HG03378 (cell line): ENCODE measurements around the gene RAET1E.
"Not testable (repeated sequence)": the region's sequence is repeated elsewhere in the genome, so short reads cannot be mapped to it uniquely, and the experiment has no call there.

Experiments
- ATAC-seq: cut with Tn5 transposase; IDR thresholded peaks from one replicate; pipeline ENCODE4 v1.9.1; 2021; ENCODE audit warnings: mild to moderate bottlenecking, moderate library complexity; ENCODE audit not compliant: unreplicated experiment

RAET1E gene, protein sequence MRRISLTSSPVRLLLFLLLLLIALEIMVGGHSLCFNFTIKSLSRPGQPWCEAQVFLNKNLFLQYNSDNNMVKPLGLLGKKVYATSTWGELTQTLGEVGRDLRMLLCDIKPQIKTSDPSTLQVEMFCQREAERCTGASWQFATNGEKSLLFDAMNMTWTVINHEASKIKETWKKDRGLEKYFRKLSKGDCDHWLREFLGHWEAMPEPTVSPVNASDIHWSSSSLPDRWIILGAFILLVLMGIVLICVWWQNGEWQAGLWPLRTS

DNA sequence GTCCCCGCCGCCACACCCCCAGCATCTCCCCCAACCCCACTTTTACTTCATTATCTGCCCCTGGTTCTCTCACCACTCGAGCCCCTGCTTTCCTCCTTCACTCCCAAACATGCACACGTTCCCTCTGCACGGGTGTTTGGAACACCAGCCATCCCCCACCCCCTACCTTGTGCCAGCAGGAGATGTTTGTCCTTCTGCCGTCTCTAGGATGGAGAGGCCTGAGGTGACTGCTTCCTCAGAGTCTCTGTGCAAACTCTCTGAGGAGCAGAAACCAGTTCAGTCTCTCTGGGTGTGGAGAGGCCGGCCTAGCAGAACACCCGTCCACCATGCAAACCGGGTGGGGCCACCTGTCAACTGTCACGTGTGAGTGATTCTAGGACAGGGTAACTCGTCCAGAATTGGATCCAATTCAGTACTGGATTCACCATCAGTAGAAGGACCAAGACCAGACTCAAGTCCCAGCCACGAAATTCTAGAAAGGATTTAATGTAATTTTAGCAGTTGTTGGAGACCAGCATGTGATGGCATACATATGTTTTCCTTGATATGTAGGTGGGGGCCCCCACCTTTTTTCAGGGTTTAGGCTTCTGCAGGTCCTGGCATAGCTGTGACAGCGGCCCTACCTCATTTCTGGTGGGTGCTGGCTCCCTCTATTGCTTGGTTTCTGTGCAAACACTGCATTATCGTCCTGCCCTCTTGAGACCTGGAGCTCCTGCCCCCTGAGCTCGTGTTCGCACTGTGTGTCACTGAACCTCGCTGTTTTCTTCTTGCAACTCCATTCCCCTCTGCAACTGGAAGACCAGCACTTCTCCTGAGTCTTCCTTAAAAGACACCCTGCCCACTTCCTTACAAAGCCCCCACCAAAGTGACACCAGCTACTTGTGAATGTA is at the start of gene RAET1E:
Gene RAET1E (minus strand): TSS at position 259 of the 890 bp plus-strand sequence. CDS start 7,212 bp downstream, outside the sequence.
- ATAC-seq: no peak

DNA sequence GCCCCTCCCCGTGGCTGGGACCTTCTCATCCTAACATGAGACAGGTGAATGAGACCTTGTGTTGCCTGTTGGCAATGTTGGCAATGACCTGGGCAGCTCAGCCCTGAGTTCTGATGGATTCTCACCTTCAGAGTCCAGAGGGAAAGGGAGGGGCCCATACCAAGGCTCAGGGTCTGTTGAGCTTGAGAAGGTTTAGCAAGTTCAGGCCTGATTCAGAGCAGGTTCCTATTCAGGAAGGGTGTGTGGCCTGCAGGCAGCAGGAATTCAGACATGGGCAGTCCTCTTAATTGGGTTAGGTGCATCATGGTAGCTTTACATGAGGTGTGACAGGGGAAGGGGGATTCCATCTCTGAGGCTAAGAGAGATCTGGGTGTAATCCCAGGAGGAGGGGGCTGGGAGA is 49.6 kb upstream of the RAET1E start:
- ATAC-seq: not testable (repeated sequence)

- ATAC-seq: not testable (repeated sequence)
Observed at GRCh38 chr6:149946631-149947030, 48.7 kb upstream of the RAET1E start.

GRCh38 chr6:149945276-149945675 is 47.4 kb upstream of the RAET1E start:
- not testable (repeated sequence) for ATAC-seq

GRCh38 chr6:149943321-149943720 is 45.4 kb upstream of the RAET1E start:
- not testable (repeated sequence) for ATAC-seq

- ATAC-seq: no peak
Observed at GRCh38 chr6:149942461-149942829, 44.5 kb upstream of the RAET1E start.

GRCh38 chr6:149941583-149942460 is 43.9 kb upstream of the RAET1E start, which contains the start of gene ULBP2:
ULBP2 (plus strand) TSS chr6:149942014; CDS start chr6:149942073, 59 bp downstream.
- peak; percentile 38 for ATAC-seq

DNA sequence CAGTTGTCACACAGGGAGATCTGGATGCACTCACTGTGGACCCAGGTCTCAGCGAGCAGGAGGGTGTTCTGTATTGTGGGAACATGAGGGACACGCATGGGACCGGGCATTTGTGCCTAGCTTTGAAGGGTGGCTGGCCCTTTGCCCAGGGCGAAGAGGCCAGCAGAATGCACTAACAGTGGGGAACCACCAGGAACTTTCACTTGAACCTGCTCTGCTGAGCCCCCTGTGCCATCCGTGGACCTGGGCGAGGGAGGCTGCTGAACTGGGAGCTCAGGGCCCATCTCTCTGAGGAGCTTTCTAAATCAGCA is 42.7 kb upstream of the RAET1E start:
- no peak for ATAC-seq

DNA sequence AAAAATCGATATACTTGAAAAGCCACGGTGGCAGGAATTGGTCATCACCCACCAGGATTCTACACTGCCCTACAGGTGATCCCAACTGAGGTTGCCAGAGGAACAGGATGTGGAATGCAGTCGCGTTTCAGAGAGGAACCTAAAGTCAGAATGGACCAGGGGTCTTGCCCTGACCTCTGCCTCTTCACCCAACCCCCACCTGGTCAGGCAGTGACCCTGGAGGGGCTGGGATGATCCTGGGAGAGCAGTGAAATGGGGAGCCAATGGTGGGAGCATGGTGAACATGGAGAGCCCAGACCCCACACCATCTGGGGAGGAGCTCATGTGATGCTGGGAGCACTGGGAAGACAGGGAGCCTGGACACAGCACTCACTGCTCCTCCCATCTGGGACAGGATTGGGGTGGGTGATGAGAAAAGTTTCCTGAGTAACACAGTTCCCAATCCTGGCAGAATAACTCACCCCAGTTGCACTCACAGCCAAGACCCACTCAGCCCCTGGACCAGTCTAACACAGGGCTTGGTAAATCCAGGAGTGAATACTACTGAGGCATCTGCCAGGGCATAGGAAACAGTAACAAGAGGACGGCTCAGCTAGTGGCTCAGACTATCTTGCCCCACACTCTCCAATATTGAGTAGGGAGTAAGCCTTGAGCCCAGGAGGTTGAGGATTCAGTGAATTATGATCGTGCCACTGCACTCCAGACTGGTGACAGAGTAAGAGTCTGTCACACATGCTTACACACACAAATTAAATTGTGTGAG is 42.2 kb upstream of the RAET1E start:
- ATAC-seq: no peak

- no peak for ATAC-seq
Observed at GRCh38 chr6:149939356-149939648, 41.4 kb upstream of the RAET1E start.

GRCh38 chr6:149938571-149939355 is 40.9 kb upstream of the RAET1E start:
- ATAC-seq: peak; percentile 77

- ATAC-seq: not testable (repeated sequence)
Observed at GRCh38 chr6:149938013-149938570, 40.2 kb upstream of the RAET1E start.

DNA sequence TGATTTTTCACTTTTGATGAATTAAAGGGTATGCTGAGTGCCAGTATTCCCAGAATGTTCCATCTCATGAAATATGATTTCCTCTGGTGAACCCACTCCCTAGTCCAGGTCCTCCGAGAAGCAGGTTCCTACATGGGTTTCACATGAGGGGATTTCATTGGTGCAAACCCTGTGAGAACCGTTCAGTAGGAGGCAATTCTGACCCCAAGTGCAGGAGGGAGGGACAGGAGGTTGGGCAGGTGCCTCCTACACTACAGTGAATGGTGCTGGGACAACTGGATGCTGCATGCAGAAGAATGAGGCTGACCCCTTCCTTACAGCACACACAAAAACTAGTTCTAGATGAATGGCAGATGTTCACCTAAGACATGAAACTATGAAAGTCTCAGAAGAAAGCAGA is 38.8 kb upstream of the RAET1E start:
- ATAC-seq: no peak

DNA sequence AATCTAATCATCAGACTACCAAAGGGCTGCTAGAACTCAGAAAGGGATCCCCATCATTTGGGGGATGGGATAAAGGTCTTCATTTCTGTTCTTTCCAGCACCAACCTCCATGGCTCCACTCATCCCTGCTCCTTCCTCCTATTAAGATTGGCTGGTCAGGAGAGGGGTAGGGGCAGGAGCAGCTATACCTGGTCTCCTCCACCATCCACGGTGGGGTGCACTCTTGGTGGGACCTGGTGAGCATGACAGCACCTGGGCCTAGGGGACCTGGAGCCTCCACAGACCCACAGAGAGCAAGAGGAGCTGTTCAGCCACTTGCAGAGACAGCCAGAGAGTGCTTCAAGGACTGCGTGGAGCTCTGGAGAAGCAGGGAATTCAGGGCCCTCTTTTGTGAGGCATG is 37.8 kb upstream of the RAET1E start:
- no peak for ATAC-seq

GRCh38 chr6:149935246-149935645 is 37.3 kb upstream of the RAET1E start:
- ATAC-seq: no peak

- ATAC-seq: no peak
Observed at GRCh38 chr6:149934249-149935156, 36.6 kb upstream of the RAET1E start.

- no peak for ATAC-seq
Observed at GRCh38 chr6:149933461-149933860, 35.5 kb upstream of the RAET1E start.

GRCh38 chr6:149933036-149933435 is 35.1 kb upstream of the RAET1E start:
- ATAC-seq: no peak

DNA sequence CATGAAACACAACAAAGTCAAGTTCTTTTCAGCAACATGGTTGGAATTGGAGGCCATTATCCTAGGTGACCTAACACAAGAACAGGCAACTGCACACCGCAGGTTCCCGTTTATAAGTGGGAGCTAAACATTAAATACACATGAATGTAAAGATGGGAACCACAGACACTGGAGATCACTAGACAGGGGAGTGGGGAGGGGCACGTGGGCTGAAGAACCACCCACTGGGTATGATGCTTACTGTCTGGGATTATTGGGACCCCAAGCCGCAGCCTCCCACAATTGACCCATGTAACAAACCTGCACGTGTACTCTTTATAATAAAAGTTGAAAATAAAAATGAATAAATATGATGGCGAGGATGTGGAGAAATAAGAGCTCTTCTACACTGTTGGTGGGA is 33.6 kb upstream of the RAET1E start:
- ATAC-seq: no peak
